HuH-7.5 (cell line): ENCODE measurements around the gene CDC42SE1.
"Not testable (repeated sequence)": the region's sequence is repeated elsewhere in the genome, so short reads cannot be mapped to it uniquely, and the experiment has no call there.

ENCODE experiments used
- DNase-seq: peaks from one replicate; pipeline ENCODE4 v3.0.0; 2011; ENCODE audit warnings: low spot score

The CDC42SE1 gene, protein sequence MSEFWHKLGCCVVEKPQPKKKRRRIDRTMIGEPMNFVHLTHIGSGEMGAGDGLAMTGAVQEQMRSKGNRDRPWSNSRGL

DNA sequence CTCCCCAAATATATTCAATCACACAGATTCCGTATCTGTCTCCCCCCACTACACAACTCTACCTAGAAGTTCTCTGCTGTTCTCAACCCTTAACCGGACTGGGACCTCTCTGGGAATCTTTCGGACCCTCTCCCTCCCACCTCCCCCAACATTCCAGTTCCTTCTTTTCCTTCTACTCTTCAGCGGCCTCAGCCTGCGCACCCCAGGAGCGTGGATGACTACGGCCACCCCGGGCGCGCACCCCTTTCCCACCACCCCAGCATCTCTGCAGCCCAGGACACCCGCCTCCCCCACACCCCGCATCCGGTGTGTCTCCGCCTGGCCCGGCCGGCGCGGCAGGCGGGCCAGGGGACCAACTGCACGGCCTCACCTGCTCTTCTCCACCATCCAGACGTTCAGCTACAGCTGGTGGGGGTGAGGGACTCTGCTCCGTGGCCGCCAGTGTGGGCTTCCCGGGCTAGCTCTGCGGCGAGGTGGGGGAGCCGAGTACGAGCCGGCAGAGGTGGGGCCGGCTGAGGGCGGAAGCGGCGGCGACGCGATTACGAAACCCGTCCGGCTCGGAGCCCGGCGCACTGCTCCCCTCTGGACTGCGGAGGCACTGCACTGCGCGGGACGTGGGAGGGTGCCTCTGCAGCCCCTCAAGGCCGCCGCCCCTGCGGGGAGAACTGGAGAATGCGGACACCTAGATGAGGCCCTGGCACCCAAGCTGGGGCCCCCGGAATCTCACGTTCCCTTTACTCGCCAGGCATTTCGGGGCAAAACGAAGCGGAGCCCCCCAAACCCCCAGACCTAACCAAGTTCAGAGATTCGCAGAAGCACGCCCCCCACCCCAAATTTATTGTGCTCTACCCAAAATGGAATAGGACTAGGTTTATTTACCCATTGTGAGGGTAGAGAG lies at the start of gene CDC42SE1:
CDC42SE1 (minus strand) TSS at position 514 of the 898 bp plus-strand sequence. CDS start 3,892 bp downstream, outside the sequence.
- peak; percentile 81 for DNase-seq

DNA sequence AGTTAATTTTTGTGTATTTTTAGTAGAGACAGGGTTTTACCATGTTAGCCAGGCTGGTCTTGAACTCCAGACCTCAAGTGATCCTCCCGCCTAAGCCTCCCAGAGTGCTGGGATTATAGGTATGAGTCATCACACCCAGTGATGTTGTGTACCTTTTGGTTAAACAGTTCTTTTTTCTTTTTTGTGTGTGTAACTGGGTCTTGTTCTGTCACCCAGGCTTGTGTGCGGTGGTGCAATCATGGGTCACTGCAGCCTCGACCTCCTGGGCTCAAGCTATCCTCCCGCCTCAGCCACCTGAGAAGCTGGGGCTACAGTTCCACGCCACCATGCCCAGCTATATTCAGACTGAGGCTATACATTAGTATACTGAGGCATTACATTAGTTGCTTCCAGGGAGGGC lies 48.9 kb upstream of the CDC42SE1 start:
- DNase-seq: no peak

DNA sequence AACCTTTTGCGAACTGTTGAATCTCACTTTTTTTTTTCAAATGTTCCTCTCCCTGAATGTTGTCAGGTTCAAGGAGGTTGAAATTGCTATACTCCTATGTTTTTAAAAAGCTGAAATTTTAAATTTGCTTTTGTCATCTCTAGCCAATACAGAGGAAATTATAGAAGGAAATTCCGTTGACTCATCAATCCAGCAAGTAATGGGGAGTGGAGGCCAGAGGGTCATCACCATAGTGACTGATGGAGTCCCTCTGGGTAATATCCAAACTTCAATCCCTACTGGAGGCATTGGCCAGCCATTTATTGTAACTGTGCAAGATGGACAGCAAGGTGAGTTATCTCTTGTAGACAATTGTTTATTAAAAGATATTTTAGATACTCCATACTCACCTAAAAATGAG lies 47.5 kb upstream of the CDC42SE1 start:
- DNase-seq: no peak

DNA sequence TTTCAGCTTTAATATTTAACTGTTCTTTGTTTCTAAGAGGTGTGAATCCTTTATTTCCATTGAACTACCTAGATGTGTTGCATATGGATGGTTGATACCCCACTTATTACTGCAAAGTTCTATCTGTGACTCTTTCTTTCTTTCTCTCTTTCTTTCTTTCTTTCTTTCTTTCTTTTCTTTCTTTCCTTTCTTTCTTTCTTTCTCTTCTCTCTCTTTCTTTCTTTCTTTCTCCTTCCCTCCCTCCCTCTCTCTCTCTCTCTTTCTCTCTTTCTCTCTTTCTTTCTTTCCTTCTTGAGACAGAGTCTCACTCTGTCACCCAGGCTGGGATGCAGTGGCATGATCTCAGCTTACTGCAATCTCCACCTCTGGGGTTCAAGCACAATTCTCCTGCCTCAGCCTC lies 45.2 kb upstream of the CDC42SE1 start:
- DNase-seq: no peak

DNA sequence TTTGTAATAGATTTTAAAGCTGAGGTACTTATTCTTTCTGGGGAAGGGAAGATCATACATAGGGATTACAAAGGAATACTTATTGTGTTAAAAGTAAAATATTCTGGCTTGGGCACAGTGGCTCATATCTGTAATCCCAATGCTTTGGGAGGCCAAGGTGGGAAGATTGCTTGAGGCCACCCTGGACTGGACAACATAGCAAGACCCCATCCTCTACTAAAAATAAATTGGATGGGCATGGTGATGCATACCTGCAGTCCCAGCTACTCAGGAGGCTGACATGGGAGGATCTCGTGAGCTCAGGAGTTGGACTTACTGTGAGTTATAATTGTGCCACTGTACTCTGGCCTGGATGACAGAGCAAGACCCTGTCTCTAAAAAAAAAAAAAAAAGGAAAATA lies 38.7 kb upstream of the CDC42SE1 start:
- no peak for DNase-seq

DNA sequence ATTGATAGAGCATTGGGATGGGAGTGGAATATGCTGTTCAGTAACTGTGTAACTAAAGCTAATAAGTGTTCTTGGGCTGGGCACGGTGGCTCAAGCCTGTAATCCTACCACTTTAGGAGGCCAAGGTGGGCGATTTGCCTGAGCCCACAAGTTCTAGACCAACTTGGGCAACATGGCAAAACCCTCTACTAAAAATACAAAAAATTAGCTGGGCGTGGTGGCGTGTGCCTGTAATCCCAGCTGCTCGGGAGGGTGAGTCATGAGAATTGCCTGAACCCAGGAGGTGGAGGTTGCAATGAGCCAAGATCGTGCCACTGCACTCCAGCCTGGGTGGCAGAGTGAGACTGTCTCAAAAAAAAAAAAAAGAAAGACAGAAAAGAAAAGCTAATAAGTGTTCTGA lies 38.0 kb upstream of the CDC42SE1 start:
- DNase-seq: not testable (repeated sequence)

DNA sequence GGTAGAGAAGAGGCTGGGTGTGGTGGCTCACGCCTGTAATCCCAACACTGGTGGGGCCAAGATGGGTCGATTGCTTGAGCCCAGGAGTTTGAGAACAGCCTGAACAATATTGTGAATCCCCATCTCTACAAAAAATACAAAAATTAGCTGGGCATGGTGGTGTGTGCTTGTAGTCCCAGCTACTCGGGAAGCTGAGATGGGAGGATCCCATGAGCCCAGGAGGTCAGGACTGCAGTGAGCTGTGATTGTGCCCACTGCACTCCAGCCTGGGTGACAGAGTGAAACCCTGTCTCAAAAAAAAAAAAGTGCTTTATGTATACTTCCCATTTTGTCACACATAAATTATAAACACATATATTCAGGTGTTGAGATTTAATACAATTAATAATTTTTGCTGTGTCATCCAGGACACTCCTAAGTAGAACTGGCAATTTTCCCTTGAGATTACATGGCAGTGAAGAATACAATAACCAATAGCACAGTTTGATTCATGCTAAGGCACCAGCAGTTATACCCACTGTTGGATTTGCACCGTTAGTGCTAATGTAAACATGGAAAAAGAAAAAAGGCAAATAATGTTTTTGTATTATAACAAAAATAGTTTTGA lies 26.6 kb upstream of the CDC42SE1 start:
- DNase-seq: no peak

DNA sequence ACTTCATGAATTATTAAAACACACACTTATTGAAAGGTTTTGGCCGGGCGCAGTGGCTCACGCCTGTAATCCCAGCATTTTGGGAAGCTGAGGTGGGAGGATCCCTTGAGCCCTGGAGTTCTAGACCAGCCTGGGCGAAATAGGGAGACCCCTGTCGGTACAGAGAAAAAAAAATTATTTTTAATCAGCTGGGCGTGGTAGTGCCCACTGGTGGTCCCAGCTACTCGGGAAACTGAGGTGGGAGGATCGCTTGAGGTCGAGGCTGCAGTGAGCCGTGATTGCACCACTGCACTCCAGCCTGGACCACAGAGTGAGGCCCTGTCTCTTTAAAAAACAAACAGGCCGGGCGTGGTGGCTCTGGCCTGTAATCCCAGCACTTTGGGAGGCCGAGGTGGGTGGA lies 12.8 kb upstream of the CDC42SE1 start:
- DNase-seq: no peak

DNA sequence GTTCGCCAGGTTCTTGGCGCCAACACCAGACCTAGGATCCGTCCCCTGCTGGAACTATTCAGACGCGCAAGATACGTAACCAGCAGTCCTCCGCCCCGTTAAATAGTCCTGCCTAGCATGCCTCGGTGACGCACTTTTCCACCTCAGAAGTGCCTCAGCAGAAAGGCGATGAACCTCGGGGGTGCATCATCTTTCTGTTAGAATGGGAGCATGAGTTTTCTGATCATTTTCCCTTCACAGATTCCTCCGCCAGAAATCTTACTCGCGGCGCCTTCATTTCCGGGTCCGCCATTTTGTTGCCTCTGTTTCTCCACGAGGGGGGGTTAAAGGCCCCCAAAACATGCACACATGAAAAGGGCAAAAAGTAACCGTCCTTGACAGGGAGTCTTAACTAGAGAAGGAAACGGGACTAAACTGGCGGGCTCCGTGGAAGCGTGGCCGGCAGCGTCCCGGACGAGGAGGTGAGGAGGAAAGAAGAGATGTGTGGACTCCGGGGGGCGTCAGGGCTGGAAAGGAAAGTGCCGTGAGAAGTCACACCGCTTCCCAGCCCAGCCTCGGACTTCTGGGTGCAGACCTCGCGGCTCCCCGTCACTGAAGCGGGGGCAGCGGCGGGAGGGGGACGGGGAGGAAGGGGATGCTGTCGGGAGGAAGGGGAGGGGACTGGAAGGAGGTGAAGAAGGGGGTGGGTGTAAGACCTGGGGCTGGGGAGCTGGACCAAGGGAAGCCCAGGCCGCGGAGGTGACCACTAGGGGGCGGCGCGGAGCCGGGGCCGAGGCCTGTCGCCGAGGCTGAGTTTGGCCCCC lies 11.3 kb upstream of the CDC42SE1 start, which contains the start of gene GABPB2:
GABPB2 (plus strand) TSS at position 288 of the 803 bp plus-strand sequence. CDS start 17,429 bp downstream, outside the sequence.
- DNase-seq: peak; percentile 77

DNA sequence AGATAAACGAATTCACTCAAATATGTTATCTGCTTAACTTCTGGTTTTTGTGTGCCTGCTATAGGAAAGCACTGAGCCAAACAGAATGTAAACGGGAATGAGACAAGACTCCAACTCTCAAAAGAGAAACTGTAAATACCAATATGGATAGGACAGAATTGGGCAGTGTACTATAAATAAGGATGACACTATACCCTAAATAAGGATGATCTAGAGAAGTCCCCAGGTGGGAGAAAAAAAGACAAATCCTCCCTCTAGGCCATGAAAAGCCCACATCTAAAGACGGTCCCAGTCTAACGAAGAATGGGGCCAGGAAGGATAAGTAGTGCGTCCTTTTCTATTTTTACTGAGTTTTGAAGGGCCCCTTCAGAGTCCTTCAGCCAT lies 9.7 kb upstream of the CDC42SE1 start:
- no peak for DNase-seq

DNA sequence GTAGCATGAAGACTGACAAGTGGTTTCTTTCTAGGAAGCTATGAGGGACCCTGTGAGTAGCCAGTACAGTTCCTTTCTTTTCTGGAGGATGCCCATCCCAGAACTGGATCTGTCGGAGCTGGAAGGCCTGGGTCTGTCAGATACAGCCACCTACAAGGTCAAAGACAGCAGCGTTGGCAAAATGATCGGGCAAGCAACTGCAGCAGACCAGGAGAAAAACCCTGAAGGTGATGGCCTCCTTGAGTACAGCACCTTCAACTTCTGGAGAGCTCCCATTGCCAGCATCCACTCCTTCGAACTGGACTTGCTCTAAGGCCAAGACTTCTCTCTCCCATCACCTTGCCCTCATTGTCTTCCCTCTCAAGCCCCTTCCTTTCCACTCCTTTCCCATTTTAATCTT lies 7.8 kb upstream of the CDC42SE1 start:
- no peak for DNase-seq

DNA sequence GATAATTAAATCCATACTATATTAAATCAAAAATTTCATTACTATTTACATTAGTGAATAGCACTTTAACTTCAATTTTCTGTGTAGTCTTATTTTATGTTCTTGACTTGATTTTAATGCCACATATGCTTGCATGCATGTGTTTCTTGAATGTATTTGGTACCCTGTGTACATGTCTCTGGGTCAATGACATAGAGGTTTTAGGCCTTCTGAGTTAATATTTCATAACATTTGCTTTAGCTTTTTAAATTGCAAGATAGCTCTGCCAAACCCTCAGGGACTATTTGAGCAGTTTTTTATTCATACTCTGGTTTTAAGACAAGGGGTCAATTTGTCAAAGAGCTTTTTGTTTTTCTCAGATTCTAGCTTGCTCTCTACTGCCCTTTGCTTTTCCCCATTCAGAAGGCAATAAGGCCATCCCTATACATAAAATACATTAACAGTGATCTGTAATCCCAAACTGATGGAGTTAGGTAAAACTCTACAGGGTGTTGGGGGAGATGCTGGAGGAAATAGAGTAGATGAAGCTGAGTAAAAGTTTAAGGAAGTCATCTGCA lies 5.7 kb upstream of the CDC42SE1 start:
- DNase-seq: no peak

DNA sequence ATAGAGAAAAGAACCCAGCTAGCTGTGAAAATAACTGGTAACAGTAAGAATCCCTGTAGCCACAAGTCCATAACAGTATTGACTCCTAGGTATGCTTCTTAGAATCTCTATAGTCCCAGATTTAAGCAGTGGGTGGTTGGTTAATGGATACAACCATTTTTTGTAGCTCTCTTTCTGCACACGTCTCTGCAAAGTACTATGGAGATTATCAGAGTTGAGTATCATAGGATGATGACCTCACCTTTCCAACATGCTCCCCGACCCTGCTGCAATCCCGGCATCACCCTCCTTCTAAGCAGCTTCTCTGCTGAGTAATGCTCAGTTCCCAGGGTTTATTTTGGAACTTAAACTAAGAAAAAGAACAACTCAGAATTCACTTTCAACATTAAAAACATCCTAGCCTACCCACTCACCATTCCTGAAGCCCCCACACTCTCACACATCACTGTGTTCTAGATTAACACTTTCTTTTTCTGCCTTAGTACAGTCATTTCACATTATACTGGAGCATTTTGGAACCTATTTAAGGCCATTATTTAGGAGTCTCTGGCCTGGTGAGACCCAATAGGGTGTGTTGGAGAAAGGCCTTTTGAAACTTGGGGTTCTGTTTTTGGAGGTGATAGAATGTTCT lies 3.4 kb upstream of the CDC42SE1 start:
- no peak for DNase-seq

DNA sequence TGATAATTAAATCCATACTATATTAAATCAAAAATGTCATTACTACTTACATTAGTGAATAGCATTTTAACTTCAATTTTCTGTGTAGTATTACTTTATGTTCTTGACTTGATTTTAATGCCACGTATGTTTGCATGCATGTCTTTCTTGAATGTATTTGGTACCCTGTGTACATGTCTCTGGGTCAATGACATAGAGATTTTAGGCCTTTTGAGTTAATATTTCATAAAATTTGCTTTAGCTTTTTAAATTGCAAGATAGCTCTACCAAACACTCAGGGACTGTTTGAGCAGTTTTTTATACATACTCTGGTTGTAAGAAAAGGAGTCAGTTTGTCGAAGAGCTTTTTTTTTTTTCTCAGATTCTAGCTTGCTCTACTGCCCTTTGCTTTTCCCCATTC lies 2.3 kb upstream of the CDC42SE1 start:
- no peak for DNase-seq

DNA sequence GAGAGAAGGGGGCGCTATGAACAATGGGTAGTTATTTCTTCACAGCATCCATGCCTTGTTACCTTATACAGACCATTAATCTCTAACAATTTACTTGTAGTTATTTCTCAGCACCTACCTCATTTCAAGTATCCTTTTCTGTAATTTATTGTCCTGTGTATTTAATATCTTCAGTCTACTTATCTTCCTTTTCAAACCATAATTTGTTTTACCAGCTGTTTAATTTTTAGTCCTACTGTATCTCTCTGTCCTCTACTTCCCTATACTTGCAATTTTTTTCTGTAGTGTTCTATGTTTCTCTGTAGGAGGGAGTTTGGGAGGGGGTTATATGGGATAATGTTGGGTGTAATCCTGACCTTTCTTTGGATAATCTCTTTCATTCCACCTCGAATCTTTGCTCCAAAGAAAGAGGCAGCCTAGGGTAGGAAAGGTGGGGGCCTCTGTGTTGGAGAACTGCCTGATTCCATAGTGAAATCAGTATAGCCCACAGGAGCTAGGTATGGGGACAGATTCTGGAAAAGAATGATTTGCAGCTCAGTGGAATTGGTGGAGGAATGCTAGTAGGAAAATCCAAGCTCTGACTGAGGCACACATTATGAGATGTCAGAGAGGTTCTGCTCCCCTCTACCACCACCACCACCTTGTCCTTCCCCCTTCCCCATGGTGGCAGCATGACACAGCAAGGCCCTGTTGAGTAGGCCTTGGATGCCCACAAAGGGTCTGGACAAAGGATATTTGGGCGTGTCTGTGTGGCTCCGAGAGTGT lies 1.4 kb upstream of the CDC42SE1 start:
- DNase-seq: no peak

DNA sequence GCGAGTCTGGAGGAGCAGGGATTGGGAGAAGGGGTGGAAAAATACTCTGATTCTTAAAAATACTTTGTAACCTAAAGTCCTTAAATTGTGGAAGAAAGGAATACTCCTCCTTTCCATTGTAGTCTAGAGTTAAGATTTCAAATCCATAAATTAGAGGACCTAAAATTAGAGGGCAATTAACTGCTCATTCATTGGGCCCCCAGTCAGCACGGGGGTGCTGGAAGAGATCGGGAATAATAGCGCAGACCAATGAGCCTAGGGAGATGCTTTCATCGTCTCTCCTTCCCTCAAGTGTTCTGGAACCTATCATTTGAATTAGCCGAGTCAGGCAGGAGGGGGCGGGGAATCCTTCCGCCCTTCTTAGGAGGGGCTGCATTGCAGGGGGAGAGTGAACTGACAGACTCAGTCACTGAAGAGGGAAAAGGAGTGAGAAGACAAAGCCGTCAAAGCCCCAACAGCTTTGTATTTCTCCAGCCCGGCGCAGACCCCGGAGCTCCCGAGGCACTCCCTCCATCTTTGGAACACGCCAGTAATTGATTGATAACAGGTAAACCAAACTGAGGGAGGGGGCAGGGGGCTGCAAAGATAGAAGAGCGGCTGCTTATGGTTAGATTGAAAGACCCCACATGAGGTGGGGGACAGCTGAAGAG lies 710 bp upstream of the CDC42SE1 start, which contains the start of gene MLLT11:
MLLT11 (plus strand) TSS at position 391 of the 650 bp plus-strand sequence. CDS start 6,828 bp downstream, outside the sequence.
- peak; percentile 43 for DNase-seq

DNA sequence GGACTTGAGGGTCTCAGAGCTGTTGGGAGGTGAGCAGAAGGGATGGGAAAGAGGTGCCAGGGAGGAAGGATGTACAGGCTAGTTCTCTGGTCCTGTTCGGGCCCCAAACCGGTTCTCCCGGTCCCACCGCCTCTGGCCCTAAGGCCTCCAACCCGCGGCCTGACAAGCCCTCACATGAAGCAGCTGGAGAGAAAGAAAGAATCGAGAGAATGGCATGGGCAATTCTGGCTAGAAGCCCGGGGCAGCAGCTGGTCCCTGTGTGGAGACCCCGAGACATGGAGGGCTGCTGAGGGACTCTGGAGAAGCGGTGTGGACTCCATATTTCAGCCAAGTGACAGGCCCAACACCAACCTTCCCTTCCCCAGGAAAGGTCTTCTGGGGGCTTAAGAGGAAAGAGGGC lies 730 bp downstream of the CDC42SE1 start:
- DNase-seq: no peak

DNA sequence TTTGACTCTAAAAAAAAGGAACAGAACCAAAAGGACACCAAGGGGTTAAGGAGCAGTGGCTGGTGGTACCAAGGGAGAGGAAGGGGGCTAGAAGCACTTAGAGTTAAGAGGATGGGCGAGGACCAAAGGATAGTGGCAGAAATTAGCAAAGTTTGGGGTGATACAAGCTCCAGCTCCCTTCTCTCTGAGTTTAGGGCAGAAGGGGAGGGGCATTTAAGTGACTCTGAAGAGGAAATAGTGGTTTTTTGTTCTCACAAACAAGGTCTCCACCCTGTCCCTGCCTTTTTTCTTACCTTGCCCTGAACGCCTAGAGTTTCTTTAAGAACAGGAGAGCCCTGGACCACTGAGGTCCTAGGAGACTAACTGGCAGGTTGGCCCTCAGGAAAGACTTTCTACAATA lies 3.3 kb downstream of the CDC42SE1 start:
- no peak for DNase-seq

DNA sequence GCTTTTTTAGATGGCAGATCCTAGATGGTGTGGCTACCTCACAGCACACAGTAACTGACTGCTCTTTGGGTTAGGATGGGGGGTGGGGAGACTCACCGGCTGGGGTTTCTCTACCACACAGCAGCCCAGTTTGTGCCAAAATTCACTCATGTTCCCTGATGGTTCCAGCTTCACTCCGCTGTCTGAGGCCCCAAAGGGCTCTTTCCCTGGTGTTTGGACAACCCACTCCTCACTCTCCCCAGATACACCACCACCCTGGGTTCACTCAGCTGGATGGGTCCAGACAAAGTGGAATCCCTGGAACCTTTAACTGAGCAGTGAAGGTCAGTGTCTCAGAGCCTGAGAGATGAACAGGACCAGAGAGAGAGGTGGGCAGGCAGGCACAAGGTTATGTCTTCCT lies 3.8 kb downstream of the CDC42SE1 start:
- no peak for DNase-seq

DNA sequence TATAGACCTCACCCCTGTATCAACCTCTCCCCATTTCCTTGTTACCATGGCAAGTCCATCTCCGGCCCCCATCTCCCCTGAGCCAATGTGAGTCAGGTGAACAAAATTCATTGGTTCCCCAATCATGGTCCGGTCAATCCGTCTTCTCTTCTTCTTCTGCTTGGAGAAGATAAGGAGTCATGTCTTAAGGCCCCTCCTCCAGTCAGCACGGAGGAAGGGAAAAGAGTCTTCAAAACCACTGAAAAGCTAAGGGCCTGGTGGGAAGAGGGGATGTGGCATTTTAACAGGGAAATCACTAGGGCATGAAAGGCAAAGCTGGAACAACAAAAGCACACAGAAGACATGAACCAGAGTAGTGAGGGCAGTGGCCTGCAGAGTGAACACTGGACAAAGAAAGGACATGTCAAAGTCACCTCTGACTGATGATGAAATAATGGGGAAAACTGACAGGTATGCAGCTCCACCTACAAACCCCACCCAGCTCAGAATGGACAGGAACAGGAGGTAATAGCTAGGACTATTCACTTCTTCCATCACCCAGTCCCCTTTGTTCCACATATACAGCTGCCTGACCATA lies 4.4 kb downstream of the CDC42SE1 start:
- DNase-seq: no peak
